Testis (tissue), 3 donors: ENCODE results near the gene LSMEM2. TPM values are rescaled to one million over a fixed set of nuclear protein-coding genes. Genes with fewer than 3 reads are reported as not detected.

ENCODE experiments used
- DNase-seq: peaks from one replicate; pipeline ENCODE4 v3.0.0-alpha.2; 2019
- H3K27ac ChIP-seq, 2 donors: fragments of 200-600 bp; sonication (generic); one replicate each; pipeline ENCODE4 v1.5.1; 2019
- H3K27me3 ChIP-seq: fragments of 200-600 bp; sonication (generic); one replicate; pipeline ENCODE4 v1.5.1; 2019
- H3K36me3 ChIP-seq: fragments of 200-600 bp; sonication (generic); one replicate; pipeline ENCODE4 v1.5.1; 2017; ENCODE audit warnings: low read depth; ENCODE audit errors: missing control alignments
- H3K4me1 ChIP-seq: fragments of 200-600 bp; sonication (generic); one replicate; pipeline ENCODE4 v1.5.1; 2019
- H3K4me3 ChIP-seq, 2 donors: fragments of 200-600 bp; sonication (generic); one replicate each; pipeline ENCODE4 v1.5.1; 2017 to 2019
- H3K9me3 ChIP-seq: fragments of 200-600 bp; sonication (generic); one replicate; pipeline ENCODE4 v1.5.1; 2017
- CTCF ChIP-seq, 3 experiments: fragments of 450-650 bp in 2 of 3; fragments of 200-600 bp in 1 of 3; sonication (generic) in 1 of 3; IDR thresholded peaks; one replicate each; pipeline ENCODE4 v1.5.1; 2016 to 2019; ENCODE audit warnings: antibody characterized with exemption in 3 of 3, mild to moderate bottlenecking in 2 of 3, moderate library complexity in 1 of 3
- POLR2A ChIP-seq: fragments of 450-650 bp; IDR thresholded peaks from one replicate; pipeline ENCODE4 v1.6.1; 2017; ENCODE audit warnings: antibody characterized with exemption, mild to moderate bottlenecking, moderate library complexity
- WGBS, 2 donors: methylation state at CpG; one replicate each; pipeline ENCODE4 v1.1.5; 2018; 5-methylcytosine and 5-hydroxymethylcytosine counted together
- intact Hi-C: fragments of 100-400 bp; cut with DNase I; formaldehyde crosslinking; loops from one replicate; pipeline ENCODE4 v1.15.1; 2023; ENCODE audit warnings: low total_unique reads
- polyA plus RNA-seq: library from polyadenylated mRNA; stranded (reverse); fragments of 350-450 nt; fragmentation: Illumina TruSeq; extraction: RNeasy Lipid Tissue Mini Kit (QIAGEN cat#74804); gene quantifications from one replicate; pipeline ENCODE4 v1.2.3, GENCODE V29; 2014; ENCODE audit warnings: low read depth, low replicate concordance; ENCODE audit not compliant: insufficient read depth
- total RNA-seq, 2 donors: library from RNA; depleted of rRNA; stranded (reverse); fragments of >200 nt; gene quantifications; one replicate each; pipeline ENCODE4 v1.2.3, GENCODE V29; 2016

LSMEM2 gene
- total and polyA plus RNA-seq, 3 donors from 2014 or later = 1.5 to 3.2 (median 2.6) TPM

GRCh38 chr3:50299929-50300680 is 21.2 kb downstream of the LSMEM2 start:
- Histone ChIP-seq H3K9me3 (no peaks in the 10 kb centered on the region), H3K36me3 (no peaks in the 10 kb centered on the region), H3K4me3 (peak overlapping the region; percentile 63 to 81), H3K27me3 (no peaks in the 10 kb centered on the region), H3K27ac (peak overlapping the region; percentile 12 to 85), H3K4me1 (peaks cover 25% of the 10 kb centered on the region)
- TF ChIP-seq POLR2A (no peak), CTCF (IDR thresholded peaks at IDR 0.05) (no peak)
- DNase-seq = no peak
- 44 to 57% methylated on average over 12 of the region's 12 CpGs for WGBS, 2 donors
- intact Hi-C loops = no loop called here

- intact Hi-C loops = no loop called here
- Histone ChIP-seq H3K4me3 (no peak overlapping the region), H3K9me3 (no peaks in the 10 kb centered on the region), H3K27me3 (no peaks in the 10 kb centered on the region), H3K27ac (peak overlapping the region in 1 of 2 donors; percentile 85), H3K36me3 (no peaks in the 10 kb centered on the region), H3K4me1 (peaks cover 25% of the 10 kb centered on the region)
- no peak for DNase-seq
- TF ChIP-seq POLR2A = no peak
- no peak for TF ChIP-seq CTCF (IDR thresholded peaks at IDR 0.05)
- 85 to 96% methylated on average over 5 to 6 of the region's 6 CpGs for WGBS, 2 donors
Measured at GRCh38 chr3:50300681-50301254, 21.9 kb downstream of the LSMEM2 start.

GRCh38 chr3:50302095-50303012 is 23.5 kb downstream of the LSMEM2 start:
- Histone ChIP-seq H3K4me3 (no peak overlapping the region), H3K27me3 (no peaks in the 10 kb centered on the region), H3K9me3 (no peaks in the 10 kb centered on the region), H3K36me3 (no peaks in the 10 kb centered on the region), H3K27ac (peak overlapping the region; percentile 55 to 62), H3K4me1 (peaks cover 25% of the 10 kb centered on the region)
- DNase-seq = no peak
- intact Hi-C loops = no loop called here
- TF ChIP-seq CTCF (IDR thresholded peaks at IDR 0.05) = no peak
- no peak for TF ChIP-seq POLR2A
- WGBS, 2 donors = 88% methylated on average over 20 to 32 of the region's 32 CpGs

DNA sequence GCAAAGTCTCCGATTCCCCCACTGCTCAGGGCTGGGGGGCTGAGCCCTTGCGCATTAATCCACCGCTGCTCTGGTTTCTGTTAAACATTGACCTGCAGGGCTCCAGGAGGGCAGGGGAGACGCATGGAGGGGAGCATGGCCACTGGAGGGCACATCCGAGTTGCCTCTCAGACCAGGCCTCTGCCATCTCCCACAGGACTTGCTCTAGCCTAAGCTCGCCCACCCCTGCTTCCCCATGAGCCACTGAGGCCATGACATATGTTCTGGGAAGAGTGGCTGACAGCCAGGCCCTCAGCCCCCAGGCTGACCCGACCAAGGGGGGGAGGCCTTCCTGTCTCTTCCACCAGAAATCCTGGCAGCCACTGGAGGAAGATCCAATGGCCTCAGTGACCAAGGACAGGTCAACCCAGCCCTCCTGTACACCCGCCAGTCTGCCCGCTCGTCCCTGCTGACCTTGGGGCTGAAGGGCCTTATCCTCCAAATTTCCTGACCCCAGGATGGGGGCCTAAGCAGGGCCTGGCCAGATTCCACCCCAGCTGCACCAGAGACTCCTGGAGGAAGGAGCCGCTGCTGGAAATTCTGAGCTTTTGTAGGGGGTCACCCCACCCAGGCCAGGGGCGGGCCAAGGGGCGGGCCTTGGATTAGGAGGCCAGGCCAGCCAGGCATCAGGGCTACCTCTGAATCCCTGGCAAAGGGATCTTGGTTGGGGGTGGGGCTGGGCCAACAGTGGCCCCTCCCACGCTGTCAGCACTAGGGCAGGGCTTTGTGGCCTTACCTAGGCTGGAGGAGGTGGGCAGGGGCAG is 24.3 kb downstream of the LSMEM2 start, which contains the start of gene HYAL1:
Gene HYAL1 (minus strand): TSS at position 562 of the 803 bp plus-strand sequence. CDS start 618 bp downstream, outside the sequence.
- H3K4me1 ChIP-seq = peaks cover 24% of the 10 kb centered on the region
- H3K27me3 ChIP-seq = no peaks in the 10 kb centered on the region
- intact Hi-C loops = no loop called here
- no peak for DNase-seq
- WGBS, 2 donors = 52 to 69% methylated on average over 3 to 14 of the region's 14 CpGs
- no peaks in the 10 kb centered on the region for H3K36me3 ChIP-seq
- peak within 1 kb of the TSS; percentile 55 to 62 for H3K27ac ChIP-seq
- TF ChIP-seq CTCF (IDR thresholded peaks at IDR 0.05) (no peak), POLR2A (no peak)
- H3K9me3 ChIP-seq = no peaks in the 10 kb centered on the region
- no peak within 1 kb of the TSS for H3K4me3 ChIP-seq
